Measurements from ENCODE around the gene RASGRF1. TPM values are rescaled to one million over a fixed set of nuclear protein-coding genes. Genes with fewer than 3 reads are reported as not detected.

Gene RASGRF1
- polyA plus RNA-seq, 1 donor (not counting 4 experiments of a cell fraction or from before 2014, with no cell fraction given): 0.08 TPM

DNA sequence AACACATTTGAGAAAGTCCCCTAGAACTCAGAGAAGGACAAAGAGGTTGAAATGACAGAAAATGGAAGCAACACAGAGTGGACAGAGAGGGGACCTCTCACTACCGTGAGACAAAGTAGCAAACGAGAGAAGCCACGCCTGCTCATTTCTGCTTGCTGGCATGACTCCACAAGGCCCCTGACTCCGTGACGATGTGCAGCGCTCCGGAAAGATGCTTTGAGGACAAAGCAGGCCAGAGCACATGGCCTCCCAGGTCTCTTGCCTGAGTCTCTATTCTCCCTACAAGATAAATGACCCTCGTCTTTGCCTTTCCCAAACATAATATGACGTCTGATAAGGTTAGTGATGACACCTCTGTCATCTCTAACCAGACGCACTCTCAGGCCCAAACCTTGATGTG lies 81.9 kb downstream of the RASGRF1 start:
- DNase-seq (ENCODE audit: low read depth, low spot score): no peak
- Histone ChIP-seq H3K4me2 (ENCODE audit: control insufficient read depth, extremely low read depth, insufficient read depth, low read depth, low read length) (no peak overlapping the region), H3K27me3 (ENCODE audit: control insufficient read depth, extremely low read depth, insufficient read depth, low read length) (no peaks in the 10 kb centered on the region), H3K9me1 (ENCODE audit: control insufficient read depth, extremely low read depth, insufficient read depth, low read length) (no peaks in the 10 kb centered on the region), H3K9ac (ENCODE audit: control insufficient read depth, extremely low read depth, insufficient read depth, low read length) (no peak overlapping the region), H3K4me3 (ENCODE audit: control insufficient read depth in 2 of 3, extremely low read depth in 1 of 3, insufficient read depth in 2 of 3, low read depth in 1 of 3, low read length in 3 of 3) (no peak overlapping the region), H3K4me1 (ENCODE audit: control insufficient read depth, extremely low read depth, insufficient read depth, low read length) (peaks cover 18% of the 10 kb centered on the region), H3K79me2 (ENCODE audit: control insufficient read depth, insufficient read depth, low read length) (no peaks in the 10 kb centered on the region), H3K27ac (ENCODE audit: control insufficient read depth, insufficient read depth, low read length) (no peak overlapping the region), H3K9me3 (ENCODE audit: control insufficient read depth, low read depth, low read length) (no peaks in the 10 kb centered on the region), H4K20me1 (ENCODE audit: control insufficient read depth, extremely low read depth, insufficient read depth, low read length) (no peaks in the 10 kb centered on the region), H2AFZ (ENCODE audit: control insufficient read depth, low read length) (no peak overlapping the region), H3K36me3 (ENCODE audit: control insufficient read depth in 2 of 2, extremely low read depth in 1 of 2, insufficient read depth in 2 of 2, low read length in 2 of 2) (no peaks in the 10 kb centered on the region)
- FAIRE-seq: no peak
- dilution Hi-C loops (cut with MboI; ENCODE audit: extremely low pct_ligation_motif_present, low sequenced_read_pairs): no loop called here
- TF ChIP-seq EZH2 (IDR thresholded peaks at IDR 0.05; ENCODE audit: low read length) (no peak), CTCF (optimal IDR thresholded peaks at IDR 0.05 in 1 of 3, IDR thresholded peaks at IDR 0.05 in 1 of 3, conservative IDR thresholded peaks at IDR 0.05 in 1 of 3; ENCODE audit: extremely low read depth in 1 of 3, insufficient read depth in 2 of 3, low read length in 3 of 3) (no peak)

- no peaks in the 10 kb centered on the region for H3K36me3 ChIP-seq (ENCODE audit: control insufficient read depth in 2 of 2, extremely low read depth in 1 of 2, insufficient read depth in 2 of 2, low read length in 2 of 2)
- H3K4me2 ChIP-seq (ENCODE audit: control insufficient read depth, extremely low read depth, insufficient read depth, low read depth, low read length): no peak overlapping the region
- TF ChIP-seq CTCF (optimal IDR thresholded peaks at IDR 0.05 in 1 of 3, IDR thresholded peaks at IDR 0.05 in 1 of 3, conservative IDR thresholded peaks at IDR 0.05 in 1 of 3; ENCODE audit: extremely low read depth in 1 of 3, insufficient read depth in 2 of 3, low read length in 3 of 3) (peak; percentile 37 to 66 (median 60)), EZH2 (IDR thresholded peaks at IDR 0.05; ENCODE audit: low read length) (no peak)
- H3K9me1 ChIP-seq (ENCODE audit: control insufficient read depth, extremely low read depth, insufficient read depth, low read length): no peaks in the 10 kb centered on the region
- FAIRE-seq (no peak), DNase-seq (ENCODE audit: low read depth, low spot score) (no peak)
- no peak overlapping the region for H3K9ac ChIP-seq (ENCODE audit: control insufficient read depth, extremely low read depth, insufficient read depth, low read length)
- H3K4me3 ChIP-seq (ENCODE audit: control insufficient read depth in 2 of 3, extremely low read depth in 1 of 3, insufficient read depth in 2 of 3, low read depth in 1 of 3, low read length in 3 of 3): no peak overlapping the region
- no peaks in the 10 kb centered on the region for H3K27me3 ChIP-seq (ENCODE audit: control insufficient read depth, extremely low read depth, insufficient read depth, low read length)
- H3K4me1 ChIP-seq (ENCODE audit: control insufficient read depth, extremely low read depth, insufficient read depth, low read length): peaks cover 27% of the 10 kb centered on the region
- no peaks in the 10 kb centered on the region for H4K20me1 ChIP-seq (ENCODE audit: control insufficient read depth, extremely low read depth, insufficient read depth, low read length)
- H3K79me2 ChIP-seq (ENCODE audit: control insufficient read depth, insufficient read depth, low read length): no peaks in the 10 kb centered on the region
- no peaks in the 10 kb centered on the region for H3K9me3 ChIP-seq (ENCODE audit: control insufficient read depth, low read depth, low read length)
- H2AFZ ChIP-seq (ENCODE audit: control insufficient read depth, low read length): no peak overlapping the region
- dilution Hi-C loops (cut with MboI; ENCODE audit: extremely low pct_ligation_motif_present, low sequenced_read_pairs): no loop called here
- no peak overlapping the region for H3K27ac ChIP-seq (ENCODE audit: control insufficient read depth, insufficient read depth, low read length)
Measured at GRCh38 chr15:79007066-79007465, 83.5 kb downstream of the RASGRF1 start.
